ENCODE results near the gene CMPK2. TPM values are rescaled to one million over a fixed set of nuclear protein-coding genes. Genes with fewer than 3 reads are reported as not detected.

CMPK2 gene
- total RNA-seq, 2 donors from 2014 or later = 2.1 to 3.8 TPM

GRCh38 chr2:6864923-6865345, 773 bp downstream of the CMPK2 start:
- H3K4me1 Mint-ChIP-seq = peaks cover 6% of the 10 kb centered on the region
- no peak for TF ChIP-seq CTCF (conservative IDR thresholded peaks at IDR 0.05)
- peaks cover 50% of the 10 kb centered on the region for H3K27me3 Mint-ChIP-seq (ENCODE audit: insufficient read depth)
- no peak overlapping the region for H3K9ac ChIP-seq (ENCODE audit: extremely low read depth, low read length, poor library complexity, severe bottlenecking)
- H3K36me3 Mint-ChIP-seq (ENCODE audit: low read depth) = peaks cover 2% of the 10 kb centered on the region
- H3K27me3 ChIP-seq (ENCODE audit: control insufficient read depth, insufficient read depth, low read length, poor library complexity, severe bottlenecking) = peaks cover 54% of the 10 kb centered on the region
- H3K4me1 ChIP-seq (ENCODE audit: control insufficient read depth, insufficient read depth, low read length) = no peaks in the 10 kb centered on the region
- peaks cover 8% of the 10 kb centered on the region for H3K9me3 ChIP-seq (ENCODE audit: control insufficient read depth, low read length)
- no peak overlapping the region for H3K27ac Mint-ChIP-seq
- no peak overlapping the region for H3K27ac ChIP-seq (ENCODE audit: low read depth, low read length)
- H3K36me3 ChIP-seq (ENCODE audit: control insufficient read depth, insufficient read depth, low read length) = no peaks in the 10 kb centered on the region
- peak overlapping the region; percentile 85 for H3K4me3 ChIP-seq (ENCODE audit: low read length)
- H3K9me3 Mint-ChIP-seq = peaks cover 9% of the 10 kb centered on the region
- peak overlapping the region; percentile 42 for H3K4me3 Mint-ChIP-seq
- DNase-seq = peak; percentile 73
- 15 to 19% methylated on average over 14 to 37 of the region's 37 CpGs for WGBS, 2 experiments (ENCODE audit: insufficient coverage in 1 of 2, insufficient read length in 1 of 2)

- Mint-ChIP-seq H3K9me3 (peaks cover 15% of the 10 kb centered on the region), H3K36me3 (ENCODE audit: low read depth) (peaks cover 2% of the 10 kb centered on the region), H3K4me3 (peak overlapping the region; percentile 42), H3K27ac (no peak overlapping the region), H3K27me3 (ENCODE audit: insufficient read depth) (peaks cover 50% of the 10 kb centered on the region), H3K4me1 (peaks cover 6% of the 10 kb centered on the region)
- H3K27ac ChIP-seq (ENCODE audit: low read depth, low read length) = no peak overlapping the region
- no peak overlapping the region for H3K9ac ChIP-seq (ENCODE audit: extremely low read depth, low read length, poor library complexity, severe bottlenecking)
- peaks cover 14% of the 10 kb centered on the region for H3K9me3 ChIP-seq (ENCODE audit: control insufficient read depth, low read length)
- TF ChIP-seq CTCF (conservative IDR thresholded peaks at IDR 0.05) = no peak
- DNase-seq = no peak
- no peaks in the 10 kb centered on the region for H3K36me3 ChIP-seq (ENCODE audit: control insufficient read depth, insufficient read depth, low read length)
- H3K4me1 ChIP-seq (ENCODE audit: control insufficient read depth, insufficient read depth, low read length) = no peaks in the 10 kb centered on the region
- peaks cover 54% of the 10 kb centered on the region for H3K27me3 ChIP-seq (ENCODE audit: control insufficient read depth, insufficient read depth, low read length, poor library complexity, severe bottlenecking)
- 81 to 82% methylated on average over 8 of the region's 8 CpGs for WGBS, 2 experiments (ENCODE audit: insufficient coverage in 1 of 2, insufficient read length in 1 of 2)
- no peak overlapping the region for H3K4me3 ChIP-seq (ENCODE audit: low read length)
These were observed 1.4 kb downstream of the CMPK2 start for GRCh38 chr2:6864231-6864754.

- no peaks in the 10 kb centered on the region for H3K36me3 ChIP-seq (ENCODE audit: control insufficient read depth, insufficient read depth, low read length)
- Mint-ChIP-seq H3K4me3 (peak overlapping the region; percentile 42), H3K36me3 (ENCODE audit: low read depth) (peaks cover 2% of the 10 kb centered on the region), H3K27me3 (ENCODE audit: insufficient read depth) (peaks cover 50% of the 10 kb centered on the region), H3K9me3 (peaks cover 20% of the 10 kb centered on the region), H3K27ac (no peak overlapping the region), H3K4me1 (peaks cover 6% of the 10 kb centered on the region)
- no peak for TF ChIP-seq CTCF (conservative IDR thresholded peaks at IDR 0.05)
- H3K4me1 ChIP-seq (ENCODE audit: control insufficient read depth, insufficient read depth, low read length) = no peaks in the 10 kb centered on the region
- peaks cover 19% of the 10 kb centered on the region for H3K9me3 ChIP-seq (ENCODE audit: control insufficient read depth, low read length)
- peaks cover 51% of the 10 kb centered on the region for H3K27me3 ChIP-seq (ENCODE audit: control insufficient read depth, insufficient read depth, low read length, poor library complexity, severe bottlenecking)
- H3K4me3 ChIP-seq (ENCODE audit: low read length) = no peak overlapping the region
- 94 to 100% methylated on average over 5 to 6 of the region's 6 CpGs for WGBS, 2 experiments (ENCODE audit: insufficient coverage in 1 of 2, insufficient read length in 1 of 2)
- H3K27ac ChIP-seq (ENCODE audit: low read depth, low read length) = no peak overlapping the region
- DNase-seq = no peak
- H3K9ac ChIP-seq (ENCODE audit: extremely low read depth, low read length, poor library complexity, severe bottlenecking) = no peak overlapping the region
These were observed 1.9 kb downstream of the CMPK2 start for GRCh38 chr2:6863792-6864191.
